T-cell (primary cell): ENCODE measurements around the gene C1orf21. TPM values are rescaled to one million over a fixed set of nuclear protein-coding genes. Genes with fewer than 3 reads are reported as not detected.

Experiments
- ATAC-seq, 4 experiments: fragments of 200-7000 bp in 3 of 4; fragments of 150-1000 bp in 1 of 4; cut with Tn5 transposase; replicated peaks in 1 of 4; 1 replicate in 3 of 4; 2 replicates in 1 of 4; pipeline ENCODE4 v1.10.0; 2021; ENCODE audit warnings: moderate library complexity in 3 of 4, mild to moderate bottlenecking in 2 of 4, moderate number of reproducible peaks in 1 of 4
- CTCF ChIA-PET, 2 donors: fragments of 300-600 bp; sonication (Branson Sonifier 250); formaldehyde crosslinking; loops; one replicate each; lab custom pipeline; 2022; ENCODE audit warnings: antibody characterized with exemption in 2 of 2; lab: Charles Lee
- POLR2A ChIA-PET, 2 donors: fragments of 300-600 bp; sonication (Branson Sonifier 250); formaldehyde crosslinking; loops; one replicate each; lab custom pipeline; 2022; ENCODE audit warnings: antibody characterized with exemption in 2 of 2; lab: Charles Lee
- DNase-seq, 35 experiments: peaks; one replicate each; pipeline versions ENCODE4 v3.0.0 to v3.0.0-alpha.2; 2013 to 2023
- H3K27ac ChIP-seq: one replicate; pipeline ENCODE4 v1.5.1; 2013; ENCODE audit warnings: low read length
- H3K27me3 ChIP-seq, 2 experiments: replicated peaks in 1 of 2; 1 replicate in 1 of 2; 2 replicates in 1 of 2; pipeline versions ENCODE4 v1.6.1 to v1.7.0; 2013; ENCODE audit warnings: low read length in 1 of 2, mixed read lengths in 1 of 2; ENCODE audit not compliant: control insufficient read depth in 2 of 2, insufficient read depth in 2 of 2; ENCODE audit errors: extremely low read depth in 1 of 2
- H3K36me3 ChIP-seq, 2 donors: 1 replicate in 1 of 2; 2 replicates in 1 of 2; pipeline versions ENCODE4 v1.6.1 to v1.7.0; 2013; ENCODE audit warnings: low read length in 1 of 2; ENCODE audit not compliant: control insufficient read depth in 2 of 2, insufficient read depth in 1 of 2; ENCODE audit errors: extremely low read depth in 1 of 2
- H3K4me1 ChIP-seq, 2 experiments: 1 replicate in 1 of 2; 2 replicates in 1 of 2; pipeline versions ENCODE4 v1.6.1 to v1.7.0; 2013; ENCODE audit warnings: low read length in 2 of 2, mixed read lengths in 1 of 2; ENCODE audit not compliant: insufficient read depth in 2 of 2, control insufficient read depth in 1 of 2; ENCODE audit errors: extremely low read depth in 1 of 2
- H3K4me3 ChIP-seq, 2 donors: 1 replicate in 1 of 2; 2 replicates in 1 of 2; pipeline versions ENCODE4 v1.5.1 to v1.7.0; 2013; ENCODE audit warnings: mild to moderate bottlenecking in 2 of 2, low read length in 1 of 2, moderate library complexity in 1 of 2; ENCODE audit not compliant: control insufficient read depth in 1 of 2; ENCODE audit errors: extremely low read depth in 1 of 2
- H3K9me3 ChIP-seq: 2 replicates; pipeline ENCODE4 v1.7.0; 2013
- H3K27ac Mint-ChIP-seq, 2 donors: one replicate each; pipeline ENCODE4 v1.8.0; 2020 to 2021; ENCODE audit warnings: mild to moderate bottlenecking in 2 of 2, mixed read lengths in 2 of 2
- H3K27me3 Mint-ChIP-seq, 2 donors: one replicate each; pipeline ENCODE4 v1.8.0; 2021 to 2022; ENCODE audit warnings: mixed read lengths in 2 of 2
- H3K36me3 Mint-ChIP-seq: one replicate; pipeline ENCODE4 v1.8.0; 2021; ENCODE audit warnings: mixed read lengths
- H3K4me1 Mint-ChIP-seq, 3 donors: one replicate each; pipeline ENCODE4 v1.8.0; 2020 to 2022; ENCODE audit warnings: mixed read lengths in 3 of 3, mild to moderate bottlenecking in 1 of 3
- H3K4me3 Mint-ChIP-seq, 3 donors: one replicate each; pipeline ENCODE4 v1.8.0; 2020 to 2022; ENCODE audit warnings: mild to moderate bottlenecking in 3 of 3, mixed read lengths in 3 of 3, moderate library complexity in 3 of 3
- H3K9me3 Mint-ChIP-seq, 3 donors: one replicate each; pipeline ENCODE4 v1.8.0; 2020 to 2022; ENCODE audit warnings: mixed read lengths in 3 of 3
- WGBS: methylation state at CpG from one replicate; pipeline ENCODE4 v1.1.5; 2013; ENCODE audit warnings: missing lambda C conversion rate; ENCODE audit not compliant: insufficient coverage; 5-methylcytosine and 5-hydroxymethylcytosine counted together
- total RNA-seq, 35 experiments: library from RNA in 6 of 35; stranded (reverse) in 6 of 35; fragments of 120-200 nt in 1 of 35; gene quantifications; one replicate each; pipeline versions ENCODE4 v1.2.1 to v1.2.4 and lab custom pipeline; 2013 to 2026

The C1orf21 gene
- total RNA-seq, 5 donors from 2014 or later (not counting 1 experiment from before 2014, with no cell fraction given): 1.4 to 17.2 (median 5.9) TPM

GRCh38 chr1:184673305-184673704 lies 286.5 kb downstream of the C1orf21 start:
- H3K27me3 Mint-ChIP-seq: peaks cover 22 to 24% of the 10 kb centered on the region in 2 donors
- Histone ChIP-seq H3K4me3 (no peak overlapping the region), H3K9me3 (no peaks in the 10 kb centered on the region), H3K27me3 (peaks cover 0 to 2% of the 10 kb centered on the region in 2 experiments), H3K4me1 (no peaks in the 10 kb centered on the region), H3K36me3 (no peaks in the 10 kb centered on the region), H3K27ac (no peak overlapping the region)
- 100% methylated on average over 6 of the region's 9 CpGs for WGBS
- no peaks in the 10 kb centered on the region for H3K4me1 Mint-ChIP-seq
- no peak overlapping the region for H3K27ac Mint-ChIP-seq
- ATAC-seq (no peak), DNase-seq (no peak)
- no peaks in the 10 kb centered on the region for H3K36me3 Mint-ChIP-seq
- POLR2A ChIA-PET: no interaction called here
- H3K4me3 Mint-ChIP-seq: no peak overlapping the region
- H3K9me3 Mint-ChIP-seq: no peaks in the 10 kb centered on the region
- CTCF ChIA-PET: no interaction called here

- no peak for ATAC-seq
- no peak overlapping the region for H3K27ac ChIP-seq
- no peaks in the 10 kb centered on the region for H3K9me3 ChIP-seq
- H3K27me3 Mint-ChIP-seq: peaks cover 17 to 20% of the 10 kb centered on the region in 2 donors
- H3K27ac Mint-ChIP-seq: no peak overlapping the region
- no peak for DNase-seq
- no peaks in the 10 kb centered on the region for H3K4me1 Mint-ChIP-seq
- ChIA-PET CTCF (no interaction called here), POLR2A (no interaction called here)
- no peaks in the 10 kb centered on the region for H3K4me1 ChIP-seq
- H3K36me3 Mint-ChIP-seq: no peaks in the 10 kb centered on the region
- no peak overlapping the region for H3K4me3 ChIP-seq
- no peaks in the 10 kb centered on the region for H3K36me3 ChIP-seq
- H3K27me3 ChIP-seq: peaks cover 0 to 2% of the 10 kb centered on the region in 2 experiments
- no peak overlapping the region for H3K4me3 Mint-ChIP-seq
- peaks cover 0 to 21% (median 17%) of the 10 kb centered on the region in 3 donors for H3K9me3 Mint-ChIP-seq
These were observed 290.5 kb downstream of the C1orf21 start for GRCh38 chr1:184677344-184677743.
